K562 (cell line): ENCODE data around the gene RAD54L. TPM values are rescaled to one million over a fixed set of nuclear protein-coding genes. Genes with fewer than 3 reads are reported as not detected.

Source experiments
- ADNP ChIP-seq: fragments of 200-800 bp; sonication (Bioruptor generic); IDR thresholded peaks from 2 replicates; pipeline ENCODE4 v1.6.1; 2016; ENCODE audit warnings: missing genetic modification characterization, missing compliant biosample characterization
- BDP1 ChIP-seq: IDR thresholded peaks from 3 replicates; pipeline ENCODE4 v1.6.1; 2011; ENCODE audit not compliant: insufficient read length, insufficient read depth
- BRCA1 ChIP-seq, 2 experiments: fragments of 450-650 bp in 1 of 2; sonication (generic) in 1 of 2; formaldehyde crosslinking in 1 of 2; IDR thresholded peaks; 2 replicates each; pipeline versions ENCODE4 v1.5.0 to v1.6.1; 2017 to 2020; ENCODE audit warnings: mild to moderate bottlenecking in 1 of 2, missing genetic modification reagents in 1 of 2
- CAMTA2 ChIP-seq: fragments of 250-450 bp; sonication (Bioruptor Pico); conservative IDR thresholded peaks from 2 replicates; pipeline ENCODE4 v1.5.1; 2022
- ESRRB ChIP-seq: fragments of 250-450 bp; sonication (Bioruptor Pico); IDR thresholded peaks from 2 replicates; pipeline ENCODE4 v1.5.0; 2020; ENCODE audit warnings: mild to moderate bottlenecking, moderate library complexity, borderline replicate concordance
- EZH2 ChIP-seq: IDR thresholded peaks from 2 replicates; pipeline ENCODE4 v1.6.1; 2012; ENCODE audit warnings: low read depth, mild to moderate bottlenecking, inconsistent platforms, low read length, borderline replicate concordance
- GABPB2 ChIP-seq: fragments of 250-450 bp; sonication (Bioruptor Pico); conservative IDR thresholded peaks from 2 replicates; pipeline ENCODE4 v1.5.1; 2021; ENCODE audit warnings: mild to moderate bottlenecking
- GTF2F1 ChIP-seq: IDR thresholded peaks from 2 replicates; pipeline ENCODE4 v1.6.1; 2011; ENCODE audit warnings: low read depth, low read length, improper control_type of control experiment
- HOXB6 ChIP-seq: fragments of 250-450 bp; sonication (Bioruptor Pico); IDR thresholded peaks from 2 replicates; pipeline ENCODE4 v1.5.1; 2022; ENCODE audit warnings: mild to moderate bottlenecking, borderline replicate concordance
- MTF1 ChIP-seq: fragments of 250-450 bp; sonication (Bioruptor Pico); IDR thresholded peaks from 2 replicates; pipeline ENCODE4 v1.9.0; 2021; ENCODE audit warnings: moderate library complexity, mild to moderate bottlenecking, inconsistent platforms, borderline replicate concordance
- NFIX ChIP-seq: fragments of 250-450 bp; sonication (Bioruptor Pico); IDR thresholded peaks from 2 replicates; pipeline ENCODE4 v1.4.0; 2020; ENCODE audit warnings: low read depth, mild to moderate bottlenecking, moderate library complexity
- NR2F6 ChIP-seq: fragments of 450-650 bp; formaldehyde crosslinking; IDR thresholded peaks from 2 replicates; pipeline ENCODE4 v1.4.0; 2020; ENCODE audit warnings: mild to moderate bottlenecking
- POLR3G ChIP-seq: IDR thresholded peaks from 2 replicates; pipeline ENCODE4 v1.6.1; 2011; ENCODE audit not compliant: insufficient read length, insufficient replicate concordance; ENCODE audit errors: extremely low read depth
- RBM15 ChIP-seq: fragments of 200-400 bp; formaldehyde crosslinking; IDR thresholded peaks from 2 replicates; pipeline ENCODE4 v1.6.1; 2018; ENCODE audit warnings: mild to moderate bottlenecking, low read length, moderate library complexity; ENCODE audit not compliant: insufficient read depth
- RFX1 ChIP-seq: fragments of 450-650 bp; IDR thresholded peaks from 2 replicates; pipeline ENCODE4 v1.6.1; 2016; ENCODE audit warnings: mild to moderate bottlenecking, moderate library complexity
- RHOXF2B ChIP-seq: fragments of 250-450 bp; sonication (Bioruptor Pico); conservative IDR thresholded peaks from 2 replicates; pipeline ENCODE4 v1.5.1; 2021
- SAFB2 ChIP-seq: fragments of 200-400 bp; formaldehyde crosslinking; IDR thresholded peaks from 2 replicates; pipeline ENCODE4 v1.6.1; 2018; ENCODE audit warnings: borderline replicate concordance, low read length, low read depth, moderate library complexity; ENCODE audit not compliant: severe bottlenecking
- SIN3A ChIP-seq, 2 experiments: fragments of 150-350 bp in 1 of 2; IDR thresholded peaks; 2 replicates each; pipeline ENCODE4 v1.6.1; 2011 to 2016; ENCODE audit warnings: borderline replicate concordance in 2 of 2, low read depth in 2 of 2, low read length in 2 of 2, mild to moderate bottlenecking in 2 of 2, moderate library complexity in 2 of 2; ENCODE audit not compliant: control insufficient read depth in 1 of 2
- STAT5A ChIP-seq: IDR thresholded peaks from 2 replicates; pipeline ENCODE4 v1.6.1; 2012; ENCODE audit warnings: low read length, inconsistent platforms, borderline replicate concordance
- TAF15 ChIP-seq: fragments of 200-400 bp; formaldehyde crosslinking; IDR thresholded peaks from 2 replicates; pipeline ENCODE4 v1.6.1; 2017; ENCODE audit warnings: mild to moderate bottlenecking, low read depth, low read length, moderate library complexity
- TRIM24 ChIP-seq, 2 experiments: fragments of 450-650 bp; IDR thresholded peaks; 2 replicates each; pipeline ENCODE4 v1.6.1; 2016
- XRCC5 ChIP-seq: fragments of 200-400 bp; formaldehyde crosslinking; IDR thresholded peaks from 2 replicates; pipeline ENCODE4 v1.6.1; 2017; ENCODE audit warnings: low read depth, mild to moderate bottlenecking, low read length
- ZBTB1 ChIP-seq: sonication (generic); formaldehyde crosslinking; IDR thresholded peaks from 2 replicates; pipeline ENCODE4 v1.8.1; 2023; ENCODE audit warnings: missing genetic modification reagents, low read depth, mild to moderate bottlenecking, borderline replicate concordance
- ZNF282 ChIP-seq: sonication (generic); formaldehyde crosslinking; IDR thresholded peaks from 2 replicates; pipeline ENCODE4 v1.8.1; 2023; ENCODE audit warnings: missing genetic modification reagents
- polyA plus RNA-seq, 8 experiments: library from polyadenylated mRNA; depleted of rRNA in 4 of 8; stranded (reverse) in 5 of 8; unstranded in 3 of 8; fragments of >200 nt; fragmentation: Nextera tagmentation in 2 of 8; fragmentation: Illumina TruSeq in 1 of 8; extraction: Ambion mirVana in 2 of 8; extraction: Trizol in 1 of 8; gene quantifications; 2 replicates each; pipeline versions ENCODE4 v1.2.1 to v1.2.3, GENCODE V29; 2011 to 2014; ENCODE audit warnings: inconsistent platforms in 1 of 8, missing spikeins in 1 of 8
- total RNA-seq, 7 experiments: library from RNA; depleted of rRNA in 6 of 7; stranded (reverse); fragments of >200 nt in 6 of 7; fragmentation: Illumina TruSeq in 2 of 7; extraction: Trizol in 2 of 7; gene quantifications; 2 replicates each; pipeline versions ENCODE4 v1.2.1 to v1.2.3, GENCODE V29; 2011 to 2021; ENCODE audit warnings: low replicate concordance in 1 of 7
- TF ChIP-seq, protein P1 (sequence below): IDR thresholded peaks from 2 replicates; pipeline ENCODE4 v1.6.1; 2014; ENCODE audit warnings: antibody characterized with exemption
- TF ChIP-seq, protein P2 (sequence below): fragments of 250-450 bp; sonication (Bioruptor Pico); IDR thresholded peaks from 2 replicates; pipeline ENCODE4 v1.5.0; 2021
- TF ChIP-seq, protein P3 (sequence below): fragments of 450-650 bp; conservative IDR thresholded peaks from 2 replicates; pipeline ENCODE4 v1.6.1; 2016; ENCODE audit warnings: missing genetic modification characterization, low read depth, mild to moderate bottlenecking, missing compliant biosample characterization, moderate library complexity

RAD54L gene
- total and polyA plus RNA-seq, 9 of the 15 experiments (the other 6 are each of a cell fraction or from before 2014, with no cell fraction given) = 17.9 to 92.3 (median 37.5) TPM

GRCh38 chr1:46303038-46303871 is 55.7 kb downstream of the RAD54L start, which contains the start of the genes LRRC41 and UQCRH (continued):
- peak; percentile 88 to 92; a peak in 3 of 4 replicates for TF ChIP-seq SIN3A (IDR thresholded peaks at IDR 0.05; ENCODE audit: borderline replicate concordance in 2 of 2, control insufficient read depth in 1 of 2, low read depth in 2 of 2, low read length in 2 of 2)
- TF ChIP-seq EZH2 = no peak
- TF ChIP-seq BRCA1 (IDR thresholded peaks at IDR 0.05) = no peak
- TF ChIP-seq BRCA1 (CRISPR knock-in tag; IDR thresholded peaks at IDR 0.05) = no peak
- TF ChIP-seq, protein P1, sequence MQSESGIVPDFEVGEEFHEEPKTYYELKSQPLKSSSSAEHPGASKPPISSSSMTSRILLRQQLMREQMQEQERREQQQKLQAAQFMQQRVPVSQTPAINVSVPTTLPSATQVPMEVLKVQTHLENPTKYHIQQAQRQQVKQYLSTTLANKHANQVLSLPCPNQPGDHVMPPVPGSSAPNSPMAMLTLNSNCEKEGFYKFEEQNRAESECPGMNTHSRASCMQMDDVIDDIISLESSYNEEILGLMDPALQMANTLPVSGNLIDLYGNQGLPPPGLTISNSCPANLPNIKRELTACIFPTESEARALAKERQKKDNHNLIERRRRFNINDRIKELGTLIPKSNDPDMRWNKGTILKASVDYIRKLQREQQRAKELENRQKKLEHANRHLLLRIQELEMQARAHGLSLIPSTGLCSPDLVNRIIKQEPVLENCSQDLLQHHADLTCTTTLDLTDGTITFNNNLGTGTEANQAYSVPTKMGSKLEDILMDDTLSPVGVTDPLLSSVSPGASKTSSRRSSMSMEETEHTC = no peak
- TF ChIP-seq XRCC5 = peak; percentile 50; the same call in 1 of the 2 replicates
- no peak for TF ChIP-seq ESRRB
- no peak for TF ChIP-seq GABPB2
- no peak for TF ChIP-seq CAMTA2
- TF ChIP-seq ZNF282 (CRISPR knock-in tag) = no peak
- no peak for TF ChIP-seq RBM15
- no peak for TF ChIP-seq ZBTB1
- TF ChIP-seq GTF2F1 = peak; percentile 54; the same call in 1 of the 2 replicates
- TF ChIP-seq, protein P2, sequence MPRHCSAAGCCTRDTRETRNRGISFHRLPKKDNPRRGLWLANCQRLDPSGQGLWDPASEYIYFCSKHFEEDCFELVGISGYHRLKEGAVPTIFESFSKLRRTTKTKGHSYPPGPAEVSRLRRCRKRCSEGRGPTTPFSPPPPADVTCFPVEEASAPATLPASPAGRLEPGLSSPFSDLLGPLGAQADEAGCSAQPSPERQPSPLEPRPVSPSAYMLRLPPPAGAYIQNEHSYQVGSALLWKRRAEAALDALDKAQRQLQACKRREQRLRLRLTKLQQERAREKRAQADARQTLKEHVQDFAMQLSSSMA (CRISPR knock-in tag) = peak; percentile 100
- TF ChIP-seq BDP1 = no peak
- TF ChIP-seq NFIX (CRISPR knock-in tag) = no peak
- TF ChIP-seq TRIM24 (IDR thresholded peaks at IDR 0.05) = peak in 1 of 2 experiments; percentile 68; a peak in 1 of 4 replicates
- TF ChIP-seq MTF1 (CRISPR knock-in tag) = no peak
- no peak for TF ChIP-seq RFX1
- no peak for TF ChIP-seq RHOXF2B (CRISPR knock-in tag)
- TF ChIP-seq, protein P3, sequence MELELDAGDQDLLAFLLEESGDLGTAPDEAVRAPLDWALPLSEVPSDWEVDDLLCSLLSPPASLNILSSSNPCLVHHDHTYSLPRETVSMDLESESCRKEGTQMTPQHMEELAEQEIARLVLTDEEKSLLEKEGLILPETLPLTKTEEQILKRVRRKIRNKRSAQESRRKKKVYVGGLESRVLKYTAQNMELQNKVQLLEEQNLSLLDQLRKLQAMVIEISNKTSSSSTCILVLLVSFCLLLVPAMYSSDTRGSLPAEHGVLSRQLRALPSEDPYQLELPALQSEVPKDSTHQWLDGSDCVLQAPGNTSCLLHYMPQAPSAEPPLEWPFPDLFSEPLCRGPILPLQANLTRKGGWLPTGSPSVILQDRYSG = peak; percentile 92
- TF ChIP-seq POLR3G = no peak
- TF ChIP-seq NR2F6 (CRISPR knock-in tag) = no peak
- TF ChIP-seq HOXB6 (CRISPR knock-in tag) = no peak
- TF ChIP-seq STAT5A = no peak; the same call in 1 of the 2 replicates
- TF ChIP-seq ADNP (tag) = no peak
- TF ChIP-seq TAF15 = no peak
- no peak for TF ChIP-seq SAFB2
